Lower leg skin (tissue), 3 donors: Measurements from ENCODE around the gene NEU3.

Experiments
- POLR2A ChIP-seq, 2 donors: fragments of 450-650 bp; IDR thresholded peaks; one replicate each; pipeline ENCODE4 v1.6.1; 2016 to 2017; ENCODE audit warnings: antibody characterized with exemption in 2 of 2, mild to moderate bottlenecking in 1 of 2, moderate library complexity in 1 of 2
- TF ChIP-seq, protein P1 (sequence below), 3 donors: fragments of 450-650 bp; IDR thresholded peaks; one replicate each; pipeline ENCODE4 v1.5.1; 2016; ENCODE audit warnings: antibody characterized with exemption in 3 of 3, mild to moderate bottlenecking in 3 of 3, moderate library complexity in 2 of 3

DNA sequence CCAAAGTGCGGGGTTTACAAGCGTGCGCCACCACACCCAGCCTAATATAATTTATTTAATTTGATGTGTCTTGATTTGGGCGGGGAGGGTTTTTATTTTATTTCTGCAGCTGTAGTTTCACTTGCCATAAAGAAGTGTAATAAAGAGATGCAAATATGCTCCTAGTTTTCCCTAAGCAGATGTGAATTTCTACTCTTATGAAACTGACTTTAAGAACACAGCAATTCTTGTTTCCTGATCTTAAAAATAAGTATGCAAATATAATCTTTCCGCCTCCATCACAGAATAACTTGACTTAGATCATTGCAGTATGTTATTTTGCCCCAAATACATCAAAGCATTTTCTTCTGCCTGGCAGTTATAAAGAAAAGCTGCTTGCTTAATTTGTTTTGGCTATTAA is 35.3 kb upstream of the NEU3 start:
- TF ChIP-seq, protein P1, sequence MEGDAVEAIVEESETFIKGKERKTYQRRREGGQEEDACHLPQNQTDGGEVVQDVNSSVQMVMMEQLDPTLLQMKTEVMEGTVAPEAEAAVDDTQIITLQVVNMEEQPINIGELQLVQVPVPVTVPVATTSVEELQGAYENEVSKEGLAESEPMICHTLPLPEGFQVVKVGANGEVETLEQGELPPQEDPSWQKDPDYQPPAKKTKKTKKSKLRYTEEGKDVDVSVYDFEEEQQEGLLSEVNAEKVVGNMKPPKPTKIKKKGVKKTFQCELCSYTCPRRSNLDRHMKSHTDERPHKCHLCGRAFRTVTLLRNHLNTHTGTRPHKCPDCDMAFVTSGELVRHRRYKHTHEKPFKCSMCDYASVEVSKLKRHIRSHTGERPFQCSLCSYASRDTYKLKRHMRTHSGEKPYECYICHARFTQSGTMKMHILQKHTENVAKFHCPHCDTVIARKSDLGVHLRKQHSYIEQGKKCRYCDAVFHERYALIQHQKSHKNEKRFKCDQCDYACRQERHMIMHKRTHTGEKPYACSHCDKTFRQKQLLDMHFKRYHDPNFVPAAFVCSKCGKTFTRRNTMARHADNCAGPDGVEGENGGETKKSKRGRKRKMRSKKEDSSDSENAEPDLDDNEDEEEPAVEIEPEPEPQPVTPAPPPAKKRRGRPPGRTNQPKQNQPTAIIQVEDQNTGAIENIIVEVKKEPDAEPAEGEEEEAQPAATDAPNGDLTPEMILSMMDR (IDR thresholded peaks at IDR 0.05): no peak
- no peak for TF ChIP-seq POLR2A (IDR thresholded peaks at IDR 0.05)
